SKM-1 (cell line): Measurements from ENCODE around the gene TTC34.
"Not testable (repeated sequence)": the region's sequence is repeated elsewhere in the genome, so short reads cannot be mapped to it uniquely, and the experiment has no call there.

Experiments
- DNase-seq: peaks from one replicate; lab custom pipeline; 2025; ENCODE audit not compliant: unreplicated experiment; lab: John Stamatoyannopoulos, UW

The TTC34 gene

GRCh38 chr1:2778220-2778592, 23.3 kb downstream of the TTC34 start:
- no peak for DNase-seq

DNA sequence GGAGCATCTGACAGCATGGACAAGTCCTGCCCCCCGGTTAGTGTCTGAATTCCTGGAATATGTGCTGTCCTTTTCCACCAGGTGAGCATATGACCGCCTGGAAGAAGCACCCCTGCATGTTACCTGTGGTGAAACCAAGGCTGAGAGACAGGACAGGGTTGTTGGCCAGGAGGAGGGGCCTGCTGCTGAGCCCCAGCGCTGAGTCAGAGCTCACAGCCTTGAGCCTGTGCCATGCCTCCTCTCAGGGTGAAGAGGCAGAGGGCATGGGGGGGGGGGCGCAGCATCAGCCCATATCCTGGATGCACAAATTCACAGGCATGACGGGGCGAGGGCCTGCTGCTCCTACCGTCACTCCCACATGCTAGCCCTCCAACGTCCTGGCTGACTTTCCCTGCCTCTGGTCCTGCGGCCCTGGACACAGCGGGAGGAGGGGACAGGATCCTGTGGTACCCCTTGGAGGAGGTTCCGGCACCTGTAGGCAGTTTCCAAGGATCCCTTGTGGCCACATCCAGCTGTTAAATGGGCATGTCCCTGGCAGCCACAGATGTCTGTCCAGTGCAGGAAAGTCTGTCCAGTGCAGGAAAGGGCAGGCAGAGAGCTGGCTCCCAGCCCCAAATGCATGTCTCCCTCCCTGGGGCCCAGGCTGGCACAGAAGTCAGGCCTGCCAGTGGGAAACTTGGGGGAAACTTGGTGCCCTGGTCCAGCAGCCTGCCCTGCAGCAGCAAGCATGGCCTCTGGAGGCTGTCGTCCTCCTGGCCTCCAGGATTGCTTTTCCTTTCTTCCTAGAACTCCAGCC, 23.9 kb downstream of the TTC34 start:
- no peak for DNase-seq

GRCh38 chr1:2775333-2775732, 26.2 kb downstream of the TTC34 start:
- DNase-seq: not testable (repeated sequence)

GRCh38 chr1:2768052-2768451, 33.4 kb downstream of the TTC34 start:
- DNase-seq: not testable (repeated sequence)

- not testable (repeated sequence) for DNase-seq
Measured at GRCh38 chr1:2759433-2759832, 42.1 kb downstream of the TTC34 start.

DNA sequence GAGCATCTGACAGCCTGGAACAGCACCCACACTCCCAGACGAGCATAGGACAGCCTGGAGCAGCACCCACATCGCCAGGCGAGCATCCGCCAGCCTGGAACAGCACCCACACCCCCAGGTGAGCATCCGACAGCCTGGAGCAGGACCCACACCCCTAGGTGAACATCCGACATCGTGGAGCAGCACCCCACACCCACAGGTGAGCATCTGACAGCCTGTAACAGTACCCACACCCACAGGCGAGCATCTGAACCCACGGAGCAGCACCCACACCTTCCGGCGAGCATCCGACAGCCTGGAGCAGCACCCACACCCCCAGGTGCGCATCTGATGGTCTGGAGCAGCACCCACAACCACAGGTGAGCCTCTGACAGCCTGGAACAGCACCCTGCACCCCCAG, 44.0 kb downstream of the TTC34 start:
- not testable (repeated sequence) for DNase-seq

DNA sequence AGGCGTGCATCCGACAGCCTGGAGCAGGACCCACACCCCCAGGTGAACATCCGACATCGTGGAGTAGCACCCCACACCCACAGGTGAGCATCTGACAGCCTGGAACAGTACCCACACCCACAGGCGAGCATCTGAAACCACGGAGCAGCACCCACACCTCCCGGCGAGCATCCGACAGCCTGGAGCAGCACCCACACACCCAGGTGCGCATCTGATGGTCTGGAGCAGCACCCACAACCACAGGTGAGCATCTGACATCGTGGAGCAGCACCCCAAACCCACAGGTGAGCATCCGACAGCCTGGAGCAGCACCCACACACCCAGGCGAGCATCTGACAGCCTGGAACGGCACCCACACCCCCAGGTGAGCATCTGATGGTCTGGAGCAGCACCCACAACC, 46.1 kb downstream of the TTC34 start:
- not testable (repeated sequence) for DNase-seq

- not testable (repeated sequence) for DNase-seq
Measured at GRCh38 chr1:2754597-2754996, 46.9 kb downstream of the TTC34 start.

DNA sequence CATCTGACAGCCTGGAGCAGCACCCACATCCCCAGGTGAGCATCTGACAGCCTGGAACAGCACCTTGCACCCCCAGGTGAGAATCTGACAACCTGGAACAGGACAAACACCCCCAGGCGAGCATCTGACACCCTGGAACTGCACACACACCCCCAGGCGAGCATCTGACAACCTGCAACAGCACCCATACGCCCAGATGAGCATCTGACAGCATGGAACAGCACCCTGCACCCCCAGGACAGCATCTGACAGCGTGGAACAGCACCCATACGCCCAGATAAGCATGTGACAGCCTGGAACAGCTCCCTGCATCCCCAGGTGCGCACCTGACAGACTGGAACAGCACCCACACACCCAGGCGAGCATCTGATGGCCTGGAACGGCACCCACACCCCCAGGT, 49.0 kb downstream of the TTC34 start:
- not testable (repeated sequence) for DNase-seq

- not testable (repeated sequence) for DNase-seq
Measured at GRCh38 chr1:2751866-2752265, 49.6 kb downstream of the TTC34 start.

- not testable (repeated sequence) for DNase-seq
Measured at GRCh38 chr1:2750766-2751730, 50.4 kb downstream of the TTC34 start.

DNA sequence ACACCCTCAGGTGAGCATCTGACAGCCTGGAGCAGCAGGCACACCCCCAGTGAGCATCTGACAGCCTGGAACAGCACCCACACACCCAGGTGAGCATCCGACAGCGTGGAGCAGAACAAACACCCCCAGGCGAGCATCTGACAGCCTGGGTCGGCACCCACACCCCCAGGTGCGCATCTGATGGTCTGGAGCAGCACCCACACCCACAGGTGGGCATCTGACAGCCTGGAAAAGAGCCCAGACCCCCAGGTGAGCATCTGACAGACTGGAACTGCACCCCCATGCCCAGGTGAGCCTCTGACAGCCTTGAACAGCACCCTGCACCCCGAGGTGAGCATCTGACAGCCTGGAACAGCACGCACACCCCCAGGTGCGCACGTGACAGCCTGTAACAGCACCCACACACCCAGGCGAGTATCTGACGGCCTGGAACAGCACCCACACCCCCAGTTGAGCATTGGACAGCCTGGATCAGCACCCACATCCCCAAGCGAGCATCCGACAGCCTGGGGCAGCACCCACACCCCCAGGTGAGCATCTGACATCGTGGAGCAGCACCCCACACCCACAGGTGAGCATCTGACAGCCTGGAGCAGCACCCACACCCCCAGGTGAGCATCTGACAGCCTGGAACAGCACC, 51.3 kb downstream of the TTC34 start:
- not testable (repeated sequence) for DNase-seq

DNA sequence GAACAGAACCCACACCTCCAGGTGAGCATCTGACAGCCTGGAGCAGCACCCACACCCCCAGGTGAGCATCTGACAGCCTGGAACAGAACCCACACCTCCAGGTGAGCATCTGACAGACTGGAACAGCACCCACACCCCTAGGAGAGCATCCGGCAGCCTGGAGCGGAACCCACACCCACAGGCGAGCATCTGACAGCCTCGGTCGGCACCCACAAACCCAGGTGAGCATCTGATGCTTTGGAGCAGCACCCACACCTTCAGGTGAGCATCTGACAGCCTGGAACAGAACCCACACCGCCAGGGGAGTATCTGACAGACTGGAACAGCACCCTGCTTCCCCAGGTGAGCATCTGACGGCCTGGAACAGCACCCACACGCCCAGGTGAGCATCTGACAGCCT, 52.9 kb downstream of the TTC34 start:
- not testable (repeated sequence) for DNase-seq

GRCh38 chr1:2694796-2695195, 106.7 kb downstream of the TTC34 start:
- not testable (repeated sequence) for DNase-seq

DNA sequence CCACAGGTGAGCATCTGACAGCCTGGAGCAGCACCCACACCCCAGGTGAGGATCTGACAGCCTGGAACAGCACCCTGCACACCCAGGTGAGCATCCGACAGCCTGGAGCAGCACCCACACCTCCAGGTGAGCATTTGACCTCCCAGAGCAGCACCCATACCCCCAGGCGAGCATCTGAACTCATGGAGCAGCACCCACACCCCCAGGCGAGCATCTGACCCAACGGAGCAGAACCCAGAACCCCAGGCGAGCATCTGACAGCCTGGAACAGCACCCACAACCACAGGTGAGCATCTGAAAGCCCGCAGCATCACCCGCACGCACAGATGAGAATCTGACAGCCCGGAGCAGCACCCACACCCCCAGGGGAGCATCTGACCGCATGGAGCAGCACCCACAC, 111.3 kb downstream of the TTC34 start:
- DNase-seq: not testable (repeated sequence)

GRCh38 chr1:2688336-2688665, 113.2 kb downstream of the TTC34 start:
- not testable (repeated sequence) for DNase-seq

DNA sequence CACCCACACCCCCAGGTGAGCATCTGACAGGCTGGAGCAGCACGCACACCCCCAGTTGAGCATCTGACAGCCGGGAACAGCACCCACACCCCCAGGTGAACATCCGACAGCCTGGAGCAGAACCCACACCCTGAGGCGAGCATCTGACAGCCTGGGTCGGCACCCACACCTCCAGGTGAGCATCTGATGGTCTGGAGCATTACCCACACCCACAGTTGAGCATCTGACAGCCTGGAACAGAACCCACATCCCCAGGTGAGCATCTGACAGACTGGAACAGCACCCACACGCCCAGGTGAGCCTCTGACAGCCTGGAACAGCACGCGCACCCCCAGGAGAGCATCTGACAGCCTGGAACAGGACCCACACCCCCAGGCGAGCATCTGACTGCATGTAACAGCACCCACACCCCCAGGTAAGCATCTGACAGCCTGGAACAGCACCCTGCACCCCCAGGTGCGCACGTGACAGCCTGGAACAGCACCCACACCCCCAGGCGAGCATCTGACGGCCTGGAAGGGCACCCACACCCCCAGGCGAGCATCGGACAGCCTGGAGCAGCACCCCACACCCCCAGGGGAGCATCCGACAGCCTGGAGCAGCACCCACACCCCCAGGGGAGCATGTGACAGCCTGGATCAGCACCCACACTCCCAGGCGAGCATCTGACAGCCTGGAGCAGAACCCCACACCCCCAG, 113.7 kb downstream of the TTC34 start:
- not testable (repeated sequence) for DNase-seq

- DNase-seq: not testable (repeated sequence)
Measured at GRCh38 chr1:2687174-2687591, 114.3 kb downstream of the TTC34 start.

GRCh38 chr1:2686091-2686863, 115.2 kb downstream of the TTC34 start:
- not testable (repeated sequence) for DNase-seq

- DNase-seq: not testable (repeated sequence)
Measured at GRCh38 chr1:2685671-2686070, 115.8 kb downstream of the TTC34 start.
